Measurements from ENCODE around the gene ZMYND8. TPM values are rescaled to one million over a fixed set of nuclear protein-coding genes. Genes with fewer than 3 reads are reported as not detected.

ZMYND8 gene
- polyA plus RNA-seq, 4 donors, result 9.2 to 27.1 (median 16.3) TPM

- peaks cover 0 to 3% (median 0%) of the 10 kb centered on the region in 3 donors for H3K36me3 ChIP-seq (ENCODE audit: control insufficient read depth in 3 of 3, insufficient read depth in 2 of 3, low read depth in 1 of 3, low read length in 3 of 3)
- H3K27ac ChIP-seq (ENCODE audit: low read depth in 1 of 3, low read length in 2 of 3), result peak overlapping the region; percentile 96 to 98 (median 98)
- H3K27me3 ChIP-seq (ENCODE audit: control insufficient read depth in 3 of 3, insufficient read depth in 3 of 3, low read length in 3 of 3), result no peaks in the 10 kb centered on the region
- peaks cover 12 to 86% (median 58%) of the 10 kb centered on the region in 3 donors for H3K4me1 ChIP-seq (ENCODE audit: control insufficient read depth in 3 of 3, insufficient read depth in 2 of 3, low read depth in 1 of 3, low read length in 2 of 3)
- WGBS, 3 donors, result 3 to 5% (median 5%) methylated on average over 29 of the region's 29 CpGs
- DNase-seq, result peak; percentile 88 to 94
- H3K4me3 ChIP-seq (ENCODE audit: low read depth in 1 of 3, low read length in 3 of 3), result peak overlapping the region in 1 of 3 donors; percentile 21
- FAIRE-seq, result no peak
- no peaks in the 10 kb centered on the region for H3K9me3 ChIP-seq (ENCODE audit: control insufficient read depth in 2 of 2, insufficient read depth in 1 of 2, low read depth in 1 of 2, low read length in 1 of 2)
Measured at GRCh38 chr20:47357296-47358038, 968 bp upstream of the ZMYND8 start.

GRCh38 chr20:47356220-47356525, 326 bp downstream of the ZMYND8 start:
- peak overlapping the region; percentile 13 to 24 (median 22) for H3K4me3 ChIP-seq (ENCODE audit: low read depth in 1 of 3, low read length in 3 of 3)
- H3K27me3 ChIP-seq (ENCODE audit: control insufficient read depth in 3 of 3, insufficient read depth in 3 of 3, low read length in 3 of 3), result no peaks in the 10 kb centered on the region
- DNase-seq, result no peak

DNA sequence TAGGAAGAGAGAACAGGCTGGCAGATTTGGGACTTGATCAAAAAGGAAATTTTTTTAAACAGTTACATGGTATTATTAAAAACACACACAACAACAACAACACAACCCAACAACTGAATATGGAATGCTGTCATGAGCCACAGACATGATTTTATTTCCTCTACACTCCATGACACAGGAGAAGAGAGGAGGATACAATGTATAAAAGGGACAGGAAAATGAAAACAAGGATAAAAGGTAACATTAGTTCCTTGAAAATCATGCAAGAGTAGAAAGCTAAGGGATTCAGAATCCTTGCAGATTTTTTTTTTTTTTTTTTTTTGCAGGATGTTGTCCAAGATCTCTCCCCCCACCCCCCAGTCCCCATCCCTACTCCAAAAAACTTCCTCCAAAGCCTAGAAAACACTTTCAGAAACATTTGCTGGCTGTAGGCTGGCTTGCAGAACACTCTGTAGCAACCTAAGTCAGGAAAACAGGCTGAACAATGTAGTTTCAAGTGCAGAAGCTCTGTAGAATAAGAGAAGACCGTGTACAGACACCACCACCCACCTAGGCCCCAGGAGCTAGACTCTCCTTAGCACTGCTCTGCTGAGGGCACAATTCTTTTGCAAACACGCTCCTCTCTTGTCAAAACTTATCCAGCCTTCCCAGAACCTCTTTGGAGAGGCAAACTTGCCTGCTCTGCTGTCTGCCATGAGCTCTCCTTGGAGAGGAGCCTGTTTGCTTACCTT, 845 bp downstream of the ZMYND8 start:
- 24 to 37% (median 34%) methylated on average over 2 of the region's 2 CpGs for WGBS, 3 donors
- DNase-seq (peak in 1 of 2 donors; percentile 47), FAIRE-seq (no peak)
- Histone ChIP-seq H3K4me3 (ENCODE audit: low read depth in 1 of 3, low read length in 3 of 3) (peak overlapping the region; percentile 17 to 24 (median 18)), H3K36me3 (ENCODE audit: control insufficient read depth in 3 of 3, insufficient read depth in 2 of 3, low read depth in 1 of 3, low read length in 3 of 3) (peaks cover 0 to 4% (median 0%) of the 10 kb centered on the region in 3 donors), H3K27me3 (ENCODE audit: control insufficient read depth in 3 of 3, insufficient read depth in 3 of 3, low read length in 3 of 3) (no peaks in the 10 kb centered on the region), H3K9me3 (ENCODE audit: control insufficient read depth in 2 of 2, insufficient read depth in 1 of 2, low read depth in 1 of 2, low read length in 1 of 2) (no peaks in the 10 kb centered on the region), H3K4me1 (ENCODE audit: control insufficient read depth in 3 of 3, insufficient read depth in 2 of 3, low read depth in 1 of 3, low read length in 2 of 3) (peaks cover 13 to 97% (median 63%) of the 10 kb centered on the region in 3 donors), H3K27ac (ENCODE audit: low read depth in 1 of 3, low read length in 2 of 3) (peak overlapping the region; percentile 84 to 98 (median 96))

More at GRCh38 chr20:47356220-47356525, 326 bp downstream of the ZMYND8 start:
- peak overlapping the region; percentile 86 to 98 (median 96) for H3K27ac ChIP-seq (ENCODE audit: low read depth in 1 of 3, low read length in 2 of 3)
- FAIRE-seq, result no peak
- no peaks in the 10 kb centered on the region for H3K9me3 ChIP-seq (ENCODE audit: control insufficient read depth in 2 of 2, insufficient read depth in 1 of 2, low read depth in 1 of 2, low read length in 1 of 2)
- peaks cover 0 to 4% (median 0%) of the 10 kb centered on the region in 3 donors for H3K36me3 ChIP-seq (ENCODE audit: control insufficient read depth in 3 of 3, insufficient read depth in 2 of 3, low read depth in 1 of 3, low read length in 3 of 3)
- peaks cover 13 to 97% (median 62%) of the 10 kb centered on the region in 3 donors for H3K4me1 ChIP-seq (ENCODE audit: control insufficient read depth in 3 of 3, insufficient read depth in 2 of 3, low read depth in 1 of 3, low read length in 2 of 3)

GRCh38 chr20:47354714-47355488, 1.6 kb downstream of the ZMYND8 start:
- whole genome bisulfite sequencing, 3 donors, result 30 to 38% (median 36%) methylated on average over 4 of the region's 4 CpGs
- DNase-seq, result peak in 1 of 2 donors; percentile 57
- Histone ChIP-seq H3K27ac (ENCODE audit: low read depth in 1 of 3, low read length in 2 of 3) (peak overlapping the region; percentile 84 to 98 (median 96)), H3K27me3 (ENCODE audit: control insufficient read depth in 3 of 3, insufficient read depth in 3 of 3, low read length in 3 of 3) (no peaks in the 10 kb centered on the region), H3K4me1 (ENCODE audit: control insufficient read depth in 3 of 3, insufficient read depth in 2 of 3, low read depth in 1 of 3, low read length in 2 of 3) (peaks cover 13 to 97% (median 61%) of the 10 kb centered on the region in 3 donors), H3K9me3 (ENCODE audit: control insufficient read depth in 2 of 2, insufficient read depth in 1 of 2, low read depth in 1 of 2, low read length in 1 of 2) (no peaks in the 10 kb centered on the region), H3K36me3 (ENCODE audit: control insufficient read depth in 3 of 3, insufficient read depth in 2 of 3, low read depth in 1 of 3, low read length in 3 of 3) (peaks cover 0 to 4% (median 0%) of the 10 kb centered on the region in 3 donors), H3K4me3 (ENCODE audit: low read depth in 1 of 3, low read length in 3 of 3) (peak overlapping the region; percentile 18 to 33 (median 24))
- no peak for FAIRE-seq

- DNase-seq (no peak), FAIRE-seq (no peak)
- no peaks in the 10 kb centered on the region for H3K9me3 ChIP-seq (ENCODE audit: control insufficient read depth in 2 of 2, insufficient read depth in 1 of 2, low read depth in 1 of 2, low read length in 1 of 2)
- H3K4me1 ChIP-seq (ENCODE audit: control insufficient read depth in 3 of 3, insufficient read depth in 2 of 3, low read depth in 1 of 3, low read length in 2 of 3), result peaks cover 13 to 97% (median 55%) of the 10 kb centered on the region in 3 donors
- H3K4me3 ChIP-seq (ENCODE audit: low read depth in 1 of 3, low read length in 3 of 3), result peak overlapping the region in 1 of 3 donors; percentile 24
- H3K36me3 ChIP-seq (ENCODE audit: control insufficient read depth in 3 of 3, insufficient read depth in 2 of 3, low read depth in 1 of 3, low read length in 3 of 3), result peaks cover 0 to 4% (median 0%) of the 10 kb centered on the region in 3 donors
- H3K27me3 ChIP-seq (ENCODE audit: control insufficient read depth in 3 of 3, insufficient read depth in 3 of 3, low read length in 3 of 3), result no peaks in the 10 kb centered on the region
- peak overlapping the region; percentile 84 to 98 (median 96) for H3K27ac ChIP-seq (ENCODE audit: low read depth in 1 of 3, low read length in 2 of 3)
- 10 to 34% (median 14%) methylated on average over 2 of the region's 2 CpGs for WGBS, 3 donors
Measured at GRCh38 chr20:47354464-47354713, 2.1 kb downstream of the ZMYND8 start.

DNA sequence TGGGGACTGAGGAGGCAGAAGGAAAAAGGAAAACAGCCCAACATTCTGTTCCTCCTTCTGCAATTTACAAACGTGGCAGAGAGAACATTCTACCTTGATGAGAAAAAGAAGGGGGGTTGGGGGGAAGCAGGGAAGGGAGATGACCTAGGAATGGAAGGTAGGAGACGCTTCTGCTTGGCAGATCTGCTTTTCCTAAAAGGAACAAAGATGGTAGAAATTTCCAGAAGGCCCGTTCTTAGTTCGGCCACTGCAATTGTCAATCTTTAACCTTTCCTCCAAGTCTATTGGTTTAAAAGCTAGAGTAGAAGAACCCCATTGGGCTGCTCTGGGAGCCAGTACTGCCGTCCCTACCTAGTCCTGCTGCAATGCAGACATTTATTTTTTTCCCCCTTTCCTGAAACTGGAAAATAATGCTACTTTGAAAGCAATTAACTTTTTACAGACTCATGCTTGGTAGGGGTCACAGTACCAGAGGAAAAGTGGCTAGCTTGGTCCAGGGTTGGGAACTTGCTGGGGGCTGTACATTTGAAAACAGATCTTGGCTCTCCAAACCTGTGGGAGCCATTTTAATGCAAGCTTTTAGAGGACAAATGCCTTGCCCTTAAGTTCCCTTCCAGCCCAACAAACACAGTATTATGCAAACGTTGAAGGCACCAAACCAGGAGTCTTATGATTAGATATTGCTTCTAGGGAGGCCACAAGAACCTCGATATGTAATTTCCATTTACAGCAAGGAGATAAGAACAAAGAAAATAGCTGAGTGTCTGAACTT, 2.6 kb downstream of the ZMYND8 start:
- DNase-seq (peak; percentile 47 to 80), FAIRE-seq (no peak)
- no peak overlapping the region for H3K4me3 ChIP-seq (ENCODE audit: low read depth in 1 of 3, low read length in 3 of 3)
- peaks cover 13 to 97% (median 55%) of the 10 kb centered on the region in 3 donors for H3K4me1 ChIP-seq (ENCODE audit: control insufficient read depth in 3 of 3, insufficient read depth in 2 of 3, low read depth in 1 of 3, low read length in 2 of 3)
- peaks cover 0 to 4% (median 0%) of the 10 kb centered on the region in 3 donors for H3K36me3 ChIP-seq (ENCODE audit: control insufficient read depth in 3 of 3, insufficient read depth in 2 of 3, low read depth in 1 of 3, low read length in 3 of 3)
- H3K9me3 ChIP-seq (ENCODE audit: control insufficient read depth in 2 of 2, insufficient read depth in 1 of 2, low read depth in 1 of 2, low read length in 1 of 2), result no peaks in the 10 kb centered on the region
- 39 to 50% (median 46%) methylated on average over 7 of the region's 7 CpGs for WGBS, 3 donors
- H3K27ac ChIP-seq (ENCODE audit: low read depth in 1 of 3, low read length in 2 of 3), result peak overlapping the region; percentile 84 to 98 (median 96)
- H3K27me3 ChIP-seq (ENCODE audit: control insufficient read depth in 3 of 3, insufficient read depth in 3 of 3, low read length in 3 of 3), result no peaks in the 10 kb centered on the region

DNA sequence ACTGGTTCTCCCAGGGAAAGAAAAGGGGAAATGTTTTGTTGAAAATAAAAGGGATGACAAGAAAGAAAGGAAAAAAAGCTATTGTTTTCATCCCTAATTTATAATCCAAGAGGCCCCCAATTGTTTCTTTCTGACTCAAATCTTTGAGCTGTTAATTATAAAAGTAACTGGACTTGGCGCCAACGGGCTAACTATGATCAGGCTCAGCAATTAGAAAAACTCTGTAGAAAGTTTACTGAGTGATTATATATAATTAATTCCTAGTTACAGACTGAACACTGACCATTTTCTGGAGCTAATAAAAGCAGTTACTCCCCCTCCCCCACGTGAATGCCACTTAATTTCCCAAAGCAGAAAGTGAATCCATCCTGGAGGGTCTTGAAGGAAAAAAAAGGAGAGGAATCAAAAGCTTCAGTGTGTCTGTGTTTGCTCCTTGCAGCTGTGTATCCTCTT, 3.2 kb downstream of the ZMYND8 start:
- H3K27me3 ChIP-seq (ENCODE audit: control insufficient read depth in 3 of 3, insufficient read depth in 3 of 3, low read length in 3 of 3), result no peaks in the 10 kb centered on the region
- peaks cover 0 to 4% (median 0%) of the 10 kb centered on the region in 3 donors for H3K36me3 ChIP-seq (ENCODE audit: control insufficient read depth in 3 of 3, insufficient read depth in 2 of 3, low read depth in 1 of 3, low read length in 3 of 3)
- FAIRE-seq (no peak), DNase-seq (no peak)
- 50 to 59% (median 57%) methylated on average over 3 of the region's 3 CpGs for WGBS, 3 donors
- peaks cover 13 to 97% (median 54%) of the 10 kb centered on the region in 3 donors for H3K4me1 ChIP-seq (ENCODE audit: control insufficient read depth in 3 of 3, insufficient read depth in 2 of 3, low read depth in 1 of 3, low read length in 2 of 3)
- H3K4me3 ChIP-seq (ENCODE audit: low read depth in 1 of 3, low read length in 3 of 3), result no peak overlapping the region
- H3K9me3 ChIP-seq (ENCODE audit: control insufficient read depth in 2 of 2, insufficient read depth in 1 of 2, low read depth in 1 of 2, low read length in 1 of 2), result no peaks in the 10 kb centered on the region
- H3K27ac ChIP-seq (ENCODE audit: low read depth in 1 of 3, low read length in 2 of 3), result peak overlapping the region; percentile 84 to 98 (median 96)
